ENCODE results near the gene PHACTR4. TPM values are rescaled to one million over a fixed set of nuclear protein-coding genes. Genes with fewer than 3 reads are reported as not detected.

The PHACTR4 gene
- total and polyA plus RNA-seq, 10 of the 15 experiments (the other 5 are each of a cell fraction or from before 2014, with no cell fraction given): 8.9 to 34.2 (median 12.5) TPM

GRCh38 chr1:28518745-28519341 lies 149.3 kb downstream of the PHACTR4 start (continued):
- TF ChIP-seq PKNOX1 (IDR thresholded peaks at IDR 0.05) (peak; percentile 19; the same call in 1 of the 2 replicates), RCOR1 (conservative IDR thresholded peaks at IDR 0.05; ENCODE audit: low read depth, low read length) (no peak), SP1 (IDR thresholded peaks at IDR 0.05; ENCODE audit: low read depth, low read length) (no peak), RELA (IDR thresholded peaks at IDR 0.05; ENCODE audit: borderline replicate concordance, partially characterized antibody) (no peak), CHD2 (IDR thresholded peaks at IDR 0.05; ENCODE audit: borderline replicate concordance, low read depth, low read length) (no peak), RAD51 (IDR thresholded peaks at IDR 0.05) (0 out of 2 replicates have a peak, but pooled peaks have one; percentile 9), SPI1 (IDR thresholded peaks at IDR 0.05; ENCODE audit: borderline replicate concordance, insufficient read depth, low read depth, low read length) (no peak)
- TF ChIP-seq, protein P1, sequence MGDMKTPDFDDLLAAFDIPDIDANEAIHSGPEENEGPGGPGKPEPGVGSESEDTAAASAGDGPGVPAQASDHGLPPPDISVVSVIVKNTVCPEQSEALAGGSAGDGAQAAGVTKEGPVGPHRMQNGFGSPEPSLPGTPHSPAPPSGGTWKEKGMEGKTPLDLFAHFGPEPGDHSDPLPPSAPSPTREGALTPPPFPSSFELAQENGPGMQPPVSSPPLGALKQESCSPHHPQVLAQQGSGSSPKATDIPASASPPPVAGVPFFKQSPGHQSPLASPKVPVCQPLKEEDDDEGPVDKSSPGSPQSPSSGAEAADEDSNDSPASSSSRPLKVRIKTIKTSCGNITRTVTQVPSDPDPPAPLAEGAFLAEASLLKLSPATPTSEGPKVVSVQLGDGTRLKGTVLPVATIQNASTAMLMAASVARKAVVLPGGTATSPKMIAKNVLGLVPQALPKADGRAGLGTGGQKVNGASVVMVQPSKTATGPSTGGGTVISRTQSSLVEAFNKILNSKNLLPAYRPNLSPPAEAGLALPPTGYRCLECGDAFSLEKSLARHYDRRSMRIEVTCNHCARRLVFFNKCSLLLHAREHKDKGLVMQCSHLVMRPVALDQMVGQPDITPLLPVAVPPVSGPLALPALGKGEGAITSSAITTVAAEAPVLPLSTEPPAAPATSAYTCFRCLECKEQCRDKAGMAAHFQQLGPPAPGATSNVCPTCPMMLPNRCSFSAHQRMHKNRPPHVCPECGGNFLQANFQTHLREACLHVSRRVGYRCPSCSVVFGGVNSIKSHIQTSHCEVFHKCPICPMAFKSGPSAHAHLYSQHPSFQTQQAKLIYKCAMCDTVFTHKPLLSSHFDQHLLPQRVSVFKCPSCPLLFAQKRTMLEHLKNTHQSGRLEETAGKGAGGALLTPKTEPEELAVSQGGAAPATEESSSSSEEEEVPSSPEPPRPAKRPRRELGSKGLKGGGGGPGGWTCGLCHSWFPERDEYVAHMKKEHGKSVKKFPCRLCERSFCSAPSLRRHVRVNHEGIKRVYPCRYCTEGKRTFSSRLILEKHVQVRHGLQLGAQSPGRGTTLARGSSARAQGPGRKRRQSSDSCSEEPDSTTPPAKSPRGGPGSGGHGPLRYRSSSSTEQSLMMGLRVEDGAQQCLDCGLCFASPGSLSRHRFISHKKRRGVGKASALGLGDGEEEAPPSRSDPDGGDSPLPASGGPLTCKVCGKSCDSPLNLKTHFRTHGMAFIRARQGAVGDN (IDR thresholded peaks at IDR 0.05): 0 out of 2 replicates have a peak, but pooled peaks have one; percentile 12
